ENCODE measurements around the gene MLH3. TPM values are rescaled to one million over a fixed set of nuclear protein-coding genes. Genes with fewer than 3 reads are reported as not detected.

The MLH3 gene
- total and polyA plus RNA-seq, 2 donors (not counting 3 experiments of a cell fraction or from before 2014, with no cell fraction given): 4.8 to 16.5 TPM

- no peak overlapping the region for H3K27ac ChIP-seq (ENCODE audit: insufficient read depth, low read depth, low read length)
- dilution Hi-C loops (cut with MboI; ENCODE audit: extremely low pct_ligation_motif_present, low sequenced_read_pairs): no loop called here
These were observed 1.5 kb downstream of the MLH3 start for GRCh38 chr14:75049731-75050201.

More at GRCh38 chr14:75049731-75050201, 1.5 kb downstream of the MLH3 start:
- H3K36me3 ChIP-seq (ENCODE audit: control insufficient read depth in 2 of 2, extremely low read depth in 1 of 2, insufficient read depth in 2 of 2, low read length in 2 of 2): no peaks in the 10 kb centered on the region
- H3K4me3 ChIP-seq (replicated peaks in 1 of 3; ENCODE audit: insufficient read depth in 1 of 3, low read depth in 1 of 3, low read length in 3 of 3): no peak overlapping the region
- no peaks in the 10 kb centered on the region for H4K20me1 ChIP-seq (replicated peaks; ENCODE audit: control insufficient read depth, extremely low read depth, insufficient read depth, low read length)
- intact Hi-C loops (cut with micrococcal nuclease): no loop called here
- H3K9me3 ChIP-seq (replicated peaks; ENCODE audit: control insufficient read depth, insufficient read depth, low read length): no peaks in the 10 kb centered on the region
- H2AFZ ChIP-seq (ENCODE audit: low read depth, low read length): no peak overlapping the region
- POLR2A ChIA-PET: no interaction called here
- TF ChIP-seq CTCF (IDR thresholded peaks at IDR 0.05; ENCODE audit: extremely low read depth in 1 of 2, insufficient read depth in 1 of 2, low read depth in 1 of 2, low read length in 2 of 2) (no peak), MYC (IDR thresholded peaks at IDR 0.05; ENCODE audit: low read depth, low read length) (no peak), POLR2AphosphoS5 (IDR thresholded peaks at IDR 0.05; ENCODE audit: insufficient read depth, low read depth, low read length) (no peak), EZH2 (IDR thresholded peaks at IDR 0.05; ENCODE audit: borderline replicate concordance, low read depth, low read length, severe bottlenecking) (no peak), GATA2 (IDR thresholded peaks at IDR 0.05; ENCODE audit: insufficient read depth, insufficient read length, low read depth, low read length) (no peak), JUN (IDR thresholded peaks at IDR 0.05; ENCODE audit: borderline replicate concordance, insufficient read depth, insufficient read length, low read depth) (no peak), POLR2A (IDR thresholded peaks at IDR 0.05; ENCODE audit: low read depth, low read length) (no peak), FOS (IDR thresholded peaks at IDR 0.05; ENCODE audit: borderline replicate concordance, insufficient read depth, low read length) (no peak)
- TF ChIP-seq, protein P1, sequence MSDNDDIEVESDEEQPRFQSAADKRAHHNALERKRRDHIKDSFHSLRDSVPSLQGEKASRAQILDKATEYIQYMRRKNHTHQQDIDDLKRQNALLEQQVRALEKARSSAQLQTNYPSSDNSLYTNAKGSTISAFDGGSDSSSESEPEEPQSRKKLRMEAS (IDR thresholded peaks at IDR 0.05; ENCODE audit: insufficient read depth, insufficient read length): no peak
- H3K79me2 ChIP-seq (ENCODE audit: control insufficient read depth, insufficient read depth, low read length): peaks cover 2% of the 10 kb centered on the region
- peaks cover 12% of the 10 kb centered on the region for H3K4me1 ChIP-seq (ENCODE audit: control insufficient read depth, extremely low read depth, insufficient read depth, low read length)
- H3K4me2 ChIP-seq (ENCODE audit: insufficient read depth, low read length): no peak overlapping the region
- H3K27me3 ChIP-seq (ENCODE audit: control insufficient read depth in 2 of 2, insufficient read depth in 2 of 2, low read length in 2 of 2): no peaks in the 10 kb centered on the region
- FAIRE-seq: no peak
- CTCF ChIA-PET: interaction anchor here (1.5 kb wide), 2 partner anchors 18 to 27 kb away, joined by 3 read pairs; no protein-coding TSS in a partner anchor
- H3K9ac ChIP-seq (replicated peaks; ENCODE audit: extremely low read depth, insufficient read depth, low read length): no peak overlapping the region
- no peaks in the 10 kb centered on the region for H3K9me1 ChIP-seq (replicated peaks; ENCODE audit: control insufficient read depth, extremely low read depth, insufficient read depth, low read length)
- BruUV-seq (replicated peaks): no TSS peak
- DNase-seq (ENCODE audit: low read depth, low spot score): no peak

Data from endothelial cell of umbilical vein (primary cell).